ENCODE data around the gene NEMP1. TPM values are rescaled to one million over a fixed set of nuclear protein-coding genes. Genes with fewer than 3 reads are reported as not detected.
A peak's percentile ranks its signal among the peaks of the same experiment; 100 is the strongest.

Gene NEMP1
- total and polyA plus RNA-seq, 10 of the 15 experiments (the other 5 are each of a cell fraction or from before 2014, with no cell fraction given): 4.0 to 45.9 (median 19.8) TPM

- SMC1A ChIA-PET (ENCODE audit: uncharacterized antibody, unreplicated experiment): interaction anchor here (1.0 to 8.6 kb wide), 7 partner anchors 13 to 45 kb away, joined by 3 to 246 read pairs (median 50); partner anchors contain the start of gene NEMP1
- Histone ChIP-seq H3K79me2 (ENCODE audit: control insufficient read depth, insufficient read depth, low read length) (peaks cover 41% of the 10 kb centered on the region), H3K27ac (ENCODE audit: control insufficient read depth, insufficient read depth) (peak overlapping the region; percentile 97), H3K4me2 (ENCODE audit: control insufficient read depth, insufficient read depth) (peak overlapping the region; percentile 88), H3K36me3 (ENCODE audit: control insufficient read depth in 2 of 2, insufficient read depth in 2 of 2, low read length in 1 of 2) (peaks cover 17 to 25% of the 10 kb centered on the region in 2 experiments), H3K9ac (ENCODE audit: control insufficient read depth, insufficient read depth, low read length) (peak overlapping the region; percentile 96), H3K4me1 (ENCODE audit: control insufficient read depth, insufficient read depth, low read length) (peaks cover 8% of the 10 kb centered on the region), H2AFZ (ENCODE audit: control insufficient read depth, low read depth, low read length) (no peak overlapping the region), H4K20me1 (ENCODE audit: control insufficient read depth, insufficient read depth) (no peaks in the 10 kb centered on the region), H3K27me3 (replicated peaks in 1 of 2; ENCODE audit: control insufficient read depth in 2 of 2, insufficient read depth in 2 of 2, low read length in 1 of 2) (no peaks in the 10 kb centered on the region), H3K9me3 (replicated peaks; ENCODE audit: control insufficient read depth, insufficient read depth, low read length) (no peaks in the 10 kb centered on the region), H3K4me3 (peak overlapping the region; percentile 95)
- ATAC-seq (no peak), FAIRE-seq (no peak), DNase-seq (ENCODE audit: low read depth, low spot score) (no peak)
- in situ Hi-C loops (cut with MboI): loop anchor here (5.0 kb wide), 3 partner anchors 42 to 352 kb away; no protein-coding TSS in a partner anchor
- 36% methylated on average over 7 of the region's 7 CpGs for WGBS (ENCODE audit: insufficient coverage, insufficient replicate concordance, low lambda C conversion rate, missing lambda C conversion rate)
- RAD21 ChIA-PET (ENCODE audit: unreplicated experiment): interaction anchor here (3.0 to 5.3 kb wide), 6 partner anchors 16 to 106 kb away, joined by 37 to 285 read pairs (median 65); partner anchors contain the start of genes NAB2 and NEMP1
- POLR2A ChIA-PET: interaction anchor here (0.6 to 4.9 kb wide), 9 partner anchors 8 to 45 kb away, joined by 4 to 94 read pairs (median 35); partner anchors contain the start of genes NAB2 and NEMP1
- CTCF ChIA-PET: interaction anchor here (1.0 to 11.7 kb wide), 7 partner anchors 14 to 101 kb away, joined by 3 to 458 read pairs (median 57); partner anchors contain the start of genes NAB2, NEMP1 and ZBTB39
- intact Hi-C loops (cut with micrococcal nuclease; ENCODE audit: unreplicated experiment): loop anchor here (5.0 kb wide), 2 partner anchors 267 to 357 kb away; partner anchors contain the start of gene PRIM1
- no TSS peak for BruUV-seq (replicated peaks)
- TF ChIP-seq NFIC (IDR thresholded peaks at IDR 0.05; ENCODE audit: low read depth, low read length) (no peak), POLR2AphosphoS2 (IDR thresholded peaks at IDR 0.05; ENCODE audit: low read depth, low read length) (0 out of 2 replicates have a peak, but pooled peaks have one; percentile 33)
These were observed 30.9 kb upstream of the NEMP1 start for GRCh38 chr12:57109207-57110103.
